WI38 (cell line): ENCODE data around the gene SLC5A10.

ENCODE experiments used
- H3K4me3 ChIP-seq: 2 replicates; pipeline ENCODE4 v1.5.1; 2011; ENCODE audit warnings: low read depth, mild to moderate bottlenecking, control low read depth, low read length
- CTCF ChIP-seq: IDR thresholded peaks from 2 replicates; pipeline ENCODE4 v1.5.1; 2012; ENCODE audit warnings: low read depth, mild to moderate bottlenecking, control low read depth, low read length

SLC5A10 gene

GRCh38 chr17:18992454-18993130, 40.6 kb downstream of the SLC5A10 start:
- TF ChIP-seq CTCF: no peak

GRCh38 chr17:18993905-18994526, 42.1 kb downstream of the SLC5A10 start:
- H3K4me3 ChIP-seq: peak overlapping the region; percentile 1; the same call in 1 of the 2 replicates
- no peak for TF ChIP-seq CTCF

More at GRCh38 chr17:18992454-18993130, 40.6 kb downstream of the SLC5A10 start:
- no peak overlapping the region for H3K4me3 ChIP-seq

- H3K4me3 ChIP-seq: no peak overlapping the region; the same call in 1 of the 2 replicates
- TF ChIP-seq CTCF: no peak
Observed at GRCh38 chr17:18994631-18995030, 42.7 kb downstream of the SLC5A10 start.

- no peak for TF ChIP-seq CTCF
- H3K4me3 ChIP-seq: no peak overlapping the region
Observed at GRCh38 chr17:18995220-18995619, 43.3 kb downstream of the SLC5A10 start.

- H3K4me3 ChIP-seq: no peak overlapping the region
- no peak for TF ChIP-seq CTCF
Observed at GRCh38 chr17:18996458-18996857, 44.5 kb downstream of the SLC5A10 start.

GRCh38 chr17:18997650-18998196, 45.8 kb downstream of the SLC5A10 start:
- H3K4me3 ChIP-seq: no peak overlapping the region
- TF ChIP-seq CTCF: no peak

GRCh38 chr17:18999394-18999793, 47.4 kb downstream of the SLC5A10 start:
- no peak overlapping the region for H3K4me3 ChIP-seq
- no peak for TF ChIP-seq CTCF
